Osteoblast (primary cell): Measurements from ENCODE around the gene GJD3. TPM values are rescaled to one million over a fixed set of nuclear protein-coding genes. Genes with fewer than 3 reads are reported as not detected.

ENCODE experiments used
- DNase-seq: peaks from one replicate; pipeline ENCODE4 v3.0.0; 2011; ENCODE audit warnings: low spot score, mixed read lengths; ENCODE audit not compliant: insufficient read length; ENCODE audit errors: missing footprints
- H2AFZ ChIP-seq: 2 replicates; pipeline ENCODE4 v1.6.0; 2011; ENCODE audit warnings: mild to moderate bottlenecking, low read length
- H3K27ac ChIP-seq: 2 replicates; pipeline ENCODE4 v1.5.1; 2011; ENCODE audit warnings: mild to moderate bottlenecking, low read depth, low read length, moderate library complexity
- H3K27me3 ChIP-seq: 2 replicates; pipeline ENCODE4 v1.6.0; 2012; ENCODE audit warnings: mild to moderate bottlenecking, control low read depth, inconsistent platforms, low read length, moderate library complexity; ENCODE audit not compliant: insufficient read depth
- H3K36me3 ChIP-seq: 2 replicates; pipeline ENCODE4 v1.5.1; 2011; ENCODE audit warnings: mild to moderate bottlenecking, low read length, control low read depth, moderate library complexity; ENCODE audit not compliant: insufficient read depth
- H3K4me1 ChIP-seq: 2 replicates; pipeline ENCODE4 v1.5.1; 2011; ENCODE audit warnings: mild to moderate bottlenecking, low read length, control low read depth, moderate library complexity; ENCODE audit not compliant: insufficient read depth
- H3K4me2 ChIP-seq: 2 replicates; pipeline ENCODE4 v1.6.0; 2011; ENCODE audit warnings: mild to moderate bottlenecking, low read length; ENCODE audit not compliant: insufficient read depth
- H3K4me3 ChIP-seq: fragments of 200-600 bp; sonication (generic); 3 replicates; pipeline ENCODE4 v1.5.1; 2012; ENCODE audit warnings: mild to moderate bottlenecking, low read length, inconsistent platforms; ENCODE audit not compliant: insufficient read depth
- H3K79me2 ChIP-seq: 2 replicates; pipeline ENCODE4 v1.6.0; 2012; ENCODE audit warnings: mild to moderate bottlenecking, low read length, control low read depth, inconsistent platforms; ENCODE audit not compliant: insufficient read depth
- H3K9me3 ChIP-seq: 2 replicates; pipeline ENCODE4 v1.5.1; 2011; ENCODE audit warnings: low read depth, low read length, control low read depth
- H4K20me1 ChIP-seq: 2 replicates; pipeline ENCODE4 v1.6.0; 2012; ENCODE audit warnings: mild to moderate bottlenecking, low read length, control low read depth; ENCODE audit not compliant: insufficient read depth
- total RNA-seq: library from RNA; depleted of rRNA; stranded (reverse); fragments of >200 nt; gene quantifications from 2 replicates; pipeline ENCODE4 v1.2.3, GENCODE V29; 2012
- TF ChIP-seq, protein P1 (sequence below): IDR thresholded peaks from 2 replicates; pipeline ENCODE4 v1.5.1; 2011; ENCODE audit warnings: mild to moderate bottlenecking, low read depth, low read length, moderate library complexity; ENCODE audit errors: extremely low read depth

Gene GJD3
- total RNA-seq, 1 donor: 1.8 TPM

DNA sequence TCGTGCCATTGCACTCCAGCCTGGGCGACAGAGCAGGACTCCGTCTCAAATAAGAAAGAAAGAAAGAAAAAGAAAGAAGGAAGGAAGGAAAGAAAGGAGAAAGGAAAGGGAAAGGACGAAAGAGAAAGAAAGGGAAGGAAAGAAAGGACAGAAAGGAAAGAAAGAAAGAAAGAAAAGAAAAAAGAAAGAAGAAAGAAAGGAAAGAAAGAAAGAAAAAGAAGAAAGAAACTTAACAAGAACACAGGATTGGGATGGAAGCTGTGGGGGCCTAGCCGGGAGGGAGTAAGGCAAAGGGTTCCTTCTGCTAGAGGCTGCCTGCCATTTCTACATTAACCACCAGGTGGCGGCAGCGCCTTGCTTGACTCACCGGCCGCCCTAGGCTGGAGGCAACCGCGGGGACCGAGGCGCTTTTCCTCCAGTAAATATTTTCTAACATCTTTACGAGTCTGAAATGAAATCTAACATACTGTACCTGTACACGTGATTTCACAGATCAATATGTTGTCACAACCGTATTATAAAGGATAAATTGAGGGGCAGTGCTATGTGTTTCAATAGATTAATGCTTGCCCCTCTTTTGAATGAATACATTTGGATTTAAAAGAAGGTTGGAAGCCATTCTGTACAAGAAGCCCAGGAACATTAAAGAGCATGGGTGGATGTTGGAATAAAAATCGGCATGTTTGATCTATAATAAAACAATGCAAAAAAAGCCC is 6.1 kb downstream of the GJD3 start:
- Histone ChIP-seq H3K4me2 (peak overlapping the region; percentile 79), H3K36me3 (peaks cover 11% of the 10 kb centered on the region), H3K79me2 (peaks cover 3% of the 10 kb centered on the region), H4K20me1 (peaks cover 11% of the 10 kb centered on the region), H3K4me3 (peak overlapping the region; percentile 62), H3K27ac (peak overlapping the region; percentile 73), H3K4me1 (peaks cover 9% of the 10 kb centered on the region), H3K27me3 (no peaks in the 10 kb centered on the region), H3K9me3 (no peaks in the 10 kb centered on the region), H2AFZ (peak overlapping the region; percentile 67)
- DNase-seq: peak; percentile 100
- TF ChIP-seq, protein P1, sequence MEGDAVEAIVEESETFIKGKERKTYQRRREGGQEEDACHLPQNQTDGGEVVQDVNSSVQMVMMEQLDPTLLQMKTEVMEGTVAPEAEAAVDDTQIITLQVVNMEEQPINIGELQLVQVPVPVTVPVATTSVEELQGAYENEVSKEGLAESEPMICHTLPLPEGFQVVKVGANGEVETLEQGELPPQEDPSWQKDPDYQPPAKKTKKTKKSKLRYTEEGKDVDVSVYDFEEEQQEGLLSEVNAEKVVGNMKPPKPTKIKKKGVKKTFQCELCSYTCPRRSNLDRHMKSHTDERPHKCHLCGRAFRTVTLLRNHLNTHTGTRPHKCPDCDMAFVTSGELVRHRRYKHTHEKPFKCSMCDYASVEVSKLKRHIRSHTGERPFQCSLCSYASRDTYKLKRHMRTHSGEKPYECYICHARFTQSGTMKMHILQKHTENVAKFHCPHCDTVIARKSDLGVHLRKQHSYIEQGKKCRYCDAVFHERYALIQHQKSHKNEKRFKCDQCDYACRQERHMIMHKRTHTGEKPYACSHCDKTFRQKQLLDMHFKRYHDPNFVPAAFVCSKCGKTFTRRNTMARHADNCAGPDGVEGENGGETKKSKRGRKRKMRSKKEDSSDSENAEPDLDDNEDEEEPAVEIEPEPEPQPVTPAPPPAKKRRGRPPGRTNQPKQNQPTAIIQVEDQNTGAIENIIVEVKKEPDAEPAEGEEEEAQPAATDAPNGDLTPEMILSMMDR: peak; percentile 97

DNA sequence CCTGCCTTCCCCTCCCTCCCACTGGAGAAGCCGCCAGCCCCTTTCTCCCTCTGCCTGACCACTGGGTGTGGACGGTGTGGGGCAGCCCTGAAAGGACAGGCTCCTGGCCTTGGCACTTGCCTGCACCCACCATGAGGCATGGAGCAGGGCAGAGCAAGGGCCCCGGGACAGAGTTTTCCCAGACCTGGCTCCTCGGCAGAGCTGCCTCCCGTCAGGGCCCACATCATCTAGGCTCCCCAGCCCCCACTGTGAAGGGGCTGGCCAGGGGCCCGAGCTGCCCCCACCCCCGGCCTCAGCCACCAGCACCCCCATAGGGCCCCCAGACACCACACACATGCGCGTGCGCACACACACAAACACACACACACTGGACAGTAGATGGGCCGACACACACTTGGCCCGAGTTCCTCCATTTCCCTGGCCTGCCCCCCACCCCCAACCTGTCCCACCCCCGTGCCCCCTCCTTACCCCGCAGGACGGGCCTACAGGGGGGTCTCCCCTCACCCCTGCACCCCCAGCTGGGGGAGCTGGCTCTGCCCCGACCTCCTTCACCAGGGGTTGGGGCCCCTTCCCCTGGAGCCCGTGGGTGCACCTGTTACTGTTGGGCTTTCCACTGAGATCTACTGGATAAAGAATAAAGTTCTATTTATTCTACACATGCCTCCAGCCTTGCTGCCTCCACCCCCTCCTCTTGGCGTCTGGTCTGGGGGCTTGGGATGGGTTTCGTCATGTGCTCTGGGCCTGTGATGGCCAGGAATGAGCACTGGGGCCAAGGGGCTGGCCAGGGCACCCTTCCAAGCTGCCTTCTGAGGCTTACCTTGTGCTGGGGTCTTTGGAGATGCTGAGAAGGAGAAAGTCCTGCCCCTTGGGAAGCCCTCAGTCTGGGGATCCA is 7.3 kb downstream of the GJD3 start:
- peaks cover 5% of the 10 kb centered on the region for H3K4me1 ChIP-seq
- DNase-seq: peak; percentile 73
- no peak overlapping the region for H3K4me2 ChIP-seq
- H3K36me3 ChIP-seq: peaks cover 20% of the 10 kb centered on the region
- peaks cover 7% of the 10 kb centered on the region for H3K79me2 ChIP-seq
- H3K4me3 ChIP-seq: no peak overlapping the region
- TF ChIP-seq, protein P1: no peak
- no peak overlapping the region for H3K27ac ChIP-seq
- H3K27me3 ChIP-seq: no peaks in the 10 kb centered on the region
- peaks cover 20% of the 10 kb centered on the region for H4K20me1 ChIP-seq
- no peak overlapping the region for H2AFZ ChIP-seq
- no peaks in the 10 kb centered on the region for H3K9me3 ChIP-seq

DNA sequence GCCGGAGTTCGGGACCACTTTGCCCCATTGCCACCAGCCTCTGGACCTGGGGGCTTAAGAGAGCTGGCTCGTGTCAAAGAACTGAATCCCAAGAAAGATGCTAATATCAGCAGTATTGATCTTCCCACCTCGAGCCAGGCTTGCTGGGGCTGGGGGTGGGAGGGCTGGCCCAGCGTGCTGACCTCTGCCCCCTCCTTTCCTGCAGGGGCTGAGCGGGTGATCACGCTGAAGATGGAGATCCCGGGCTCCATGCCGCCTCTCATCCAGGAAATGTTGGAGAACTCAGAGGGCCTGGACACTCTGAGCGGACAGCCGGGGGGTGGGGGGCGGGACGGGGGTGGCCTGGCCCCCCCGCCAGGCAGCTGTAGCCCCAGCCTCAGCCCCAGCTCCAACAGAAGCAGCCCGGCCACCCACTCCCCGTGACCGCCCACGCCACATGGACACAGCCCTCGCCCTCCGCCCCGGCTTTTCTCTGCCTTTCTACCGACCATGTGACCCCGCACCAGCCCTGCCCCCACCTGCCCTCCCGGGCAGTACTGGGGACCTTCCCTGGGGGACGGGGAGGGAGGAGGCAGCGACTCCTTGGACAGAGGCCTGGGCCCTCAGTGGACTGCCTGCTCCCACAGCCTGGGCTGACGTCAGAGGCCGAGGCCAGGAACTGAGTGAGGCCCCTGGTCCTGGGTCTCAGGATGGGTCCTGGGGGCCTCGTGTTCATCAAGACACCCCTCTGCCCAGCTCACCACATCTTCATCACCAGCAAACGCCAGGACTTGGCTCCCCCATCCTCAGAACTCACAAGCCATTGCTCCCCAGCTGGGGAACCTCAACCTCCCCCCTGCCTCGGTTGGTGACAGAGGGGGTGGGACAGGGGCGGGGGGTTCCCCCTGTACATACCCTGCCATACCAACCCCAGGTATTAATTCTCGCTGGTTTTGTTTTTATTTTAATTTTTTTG is 8.5 kb downstream of the GJD3 start:
- TF ChIP-seq, protein P1: no peak
- Histone ChIP-seq H3K4me3 (no peak overlapping the region), H3K36me3 (peaks cover 26% of the 10 kb centered on the region)

More for the DNA sequence above, 8.5 kb downstream of the GJD3 start:
- no peak overlapping the region for H3K4me2 ChIP-seq
- peaks cover 12% of the 10 kb centered on the region for H3K79me2 ChIP-seq
- no peaks in the 10 kb centered on the region for H3K27me3 ChIP-seq
- H3K9me3 ChIP-seq: no peaks in the 10 kb centered on the region
- H2AFZ ChIP-seq: no peak overlapping the region
- peaks cover 5% of the 10 kb centered on the region for H3K4me1 ChIP-seq
- peak; percentile 49 for DNase-seq
- H4K20me1 ChIP-seq: peaks cover 28% of the 10 kb centered on the region
- no peak overlapping the region for H3K27ac ChIP-seq
